Thoracic aorta (tissue), 2 donors: ENCODE data around the gene PDGFD. TPM values are rescaled to one million over a fixed set of nuclear protein-coding genes. Genes with fewer than 3 reads are reported as not detected.

Experiments used
- ATAC-seq: fragments of 150-250 bp; one replicate; pipeline ENCODE4 v1.8.0; 2017; ENCODE audit warnings: low read depth; ENCODE audit not compliant: insufficient number of reproducible peaks, low FRiP score
- DNase-seq: peaks from one replicate; pipeline ENCODE4 v3.0.0-alpha.2; 2020; ENCODE audit warnings: low spot score
- H3K27ac ChIP-seq, 2 donors: fragments of 200-600 bp; sonication (generic); 1 replicate in 1 of 2; 2 replicates in 1 of 2; pipeline ENCODE4 v1.5.1; 2016; ENCODE audit warnings: mild to moderate bottlenecking in 2 of 2, moderate library complexity in 2 of 2
- H3K27me3 ChIP-seq: fragments of 200-600 bp; sonication (generic); replicated peaks from 2 replicates; pipeline ENCODE4 v1.6.0; 2016; ENCODE audit warnings: mild to moderate bottlenecking; ENCODE audit not compliant: insufficient read depth
- H3K36me3 ChIP-seq: fragments of 200-600 bp; sonication (generic); one replicate; pipeline ENCODE4 v1.5.1; 2016
- H3K4me1 ChIP-seq, 2 donors: fragments of 200-600 bp; sonication (generic); 1 replicate in 1 of 2; 2 replicates in 1 of 2; pipeline versions ENCODE4 v1.5.1 to v1.6.0; 2016; ENCODE audit warnings: low read depth in 2 of 2, mild to moderate bottlenecking in 1 of 2; ENCODE audit not compliant: control insufficient read depth in 1 of 2
- H3K4me3 ChIP-seq: fragments of 200-600 bp; sonication (generic); 2 replicates; pipeline ENCODE4 v1.5.1; 2016; ENCODE audit warnings: mild to moderate bottlenecking
- H3K9me3 ChIP-seq: fragments of 200-600 bp; sonication (generic); 2 replicates; pipeline ENCODE4 v1.5.1; 2016
- total RNA-seq, 2 donors: library from RNA; depleted of rRNA; stranded (reverse); fragments of >200 nt; gene quantifications; one replicate each; pipeline versions ENCODE4 v1.1.0 to v1.2.3, GENCODE V29; 2016
- TF ChIP-seq, protein P1 (sequence below): fragments of 200-600 bp; sonication (generic); IDR thresholded peaks from one replicate; pipeline ENCODE4 v1.5.1; 2019; ENCODE audit warnings: antibody characterized with exemption

Gene PDGFD
- total RNA-seq, 2 donors from 2014 or later, result 135 to 152 TPM

DNA sequence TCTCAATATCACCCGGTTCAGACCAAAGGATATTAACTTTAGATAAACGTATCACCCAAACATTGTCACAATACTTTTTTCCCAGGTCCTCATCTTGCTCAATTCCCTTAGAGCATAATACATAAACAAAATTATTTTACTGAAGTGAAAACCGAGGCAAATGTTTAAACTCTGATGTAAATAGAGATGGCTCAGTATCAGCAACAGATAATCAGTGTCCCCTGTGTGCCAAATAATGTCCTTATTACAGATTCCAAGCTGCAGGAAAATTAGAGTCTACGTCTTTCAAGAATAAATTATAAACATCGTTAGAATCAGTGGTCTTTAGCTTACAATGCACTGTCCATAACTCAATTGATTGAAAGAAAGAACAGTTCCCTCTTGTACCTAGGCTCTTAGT lies 77.3 kb downstream of the PDGFD start:
- Histone ChIP-seq H3K4me3 (no peak overlapping the region), H3K27ac (no peak overlapping the region), H3K9me3 (no peaks in the 10 kb centered on the region), H3K4me1 (peaks cover 8 to 11% of the 10 kb centered on the region in 2 donors), H3K36me3 (no peaks in the 10 kb centered on the region), H3K27me3 (no peaks in the 10 kb centered on the region)
- no peak for ATAC-seq
- TF ChIP-seq, protein P1, sequence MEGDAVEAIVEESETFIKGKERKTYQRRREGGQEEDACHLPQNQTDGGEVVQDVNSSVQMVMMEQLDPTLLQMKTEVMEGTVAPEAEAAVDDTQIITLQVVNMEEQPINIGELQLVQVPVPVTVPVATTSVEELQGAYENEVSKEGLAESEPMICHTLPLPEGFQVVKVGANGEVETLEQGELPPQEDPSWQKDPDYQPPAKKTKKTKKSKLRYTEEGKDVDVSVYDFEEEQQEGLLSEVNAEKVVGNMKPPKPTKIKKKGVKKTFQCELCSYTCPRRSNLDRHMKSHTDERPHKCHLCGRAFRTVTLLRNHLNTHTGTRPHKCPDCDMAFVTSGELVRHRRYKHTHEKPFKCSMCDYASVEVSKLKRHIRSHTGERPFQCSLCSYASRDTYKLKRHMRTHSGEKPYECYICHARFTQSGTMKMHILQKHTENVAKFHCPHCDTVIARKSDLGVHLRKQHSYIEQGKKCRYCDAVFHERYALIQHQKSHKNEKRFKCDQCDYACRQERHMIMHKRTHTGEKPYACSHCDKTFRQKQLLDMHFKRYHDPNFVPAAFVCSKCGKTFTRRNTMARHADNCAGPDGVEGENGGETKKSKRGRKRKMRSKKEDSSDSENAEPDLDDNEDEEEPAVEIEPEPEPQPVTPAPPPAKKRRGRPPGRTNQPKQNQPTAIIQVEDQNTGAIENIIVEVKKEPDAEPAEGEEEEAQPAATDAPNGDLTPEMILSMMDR, result no peak
- DNase-seq, result no peak

DNA sequence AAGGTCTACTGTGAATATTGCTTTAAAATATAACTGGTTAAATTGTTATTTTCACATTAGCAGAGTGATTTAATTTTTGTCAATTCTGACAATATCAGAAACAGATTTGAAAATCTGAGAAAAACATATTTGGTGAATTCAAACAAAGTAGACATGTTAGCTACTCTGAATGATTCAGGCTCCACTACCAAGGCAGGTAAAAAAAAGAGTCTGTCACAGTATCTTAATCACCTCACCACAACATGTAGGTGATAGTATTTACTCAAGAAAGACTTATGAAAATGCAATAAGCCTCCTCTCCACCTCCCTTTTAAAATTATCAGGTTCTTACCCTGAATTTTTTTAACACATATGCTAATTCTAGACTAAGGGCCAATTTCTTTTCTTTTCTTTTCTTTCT lies 85.0 kb downstream of the PDGFD start:
- H3K27ac ChIP-seq, result no peak overlapping the region
- ATAC-seq, result no peak
- H3K9me3 ChIP-seq, result no peaks in the 10 kb centered on the region
- H3K27me3 ChIP-seq, result no peaks in the 10 kb centered on the region
- no peak overlapping the region for H3K4me3 ChIP-seq
- no peak for DNase-seq
- peaks cover 0 to 6% of the 10 kb centered on the region in 2 donors for H3K4me1 ChIP-seq
- TF ChIP-seq, protein P1, result no peak
- H3K36me3 ChIP-seq, result no peaks in the 10 kb centered on the region

DNA sequence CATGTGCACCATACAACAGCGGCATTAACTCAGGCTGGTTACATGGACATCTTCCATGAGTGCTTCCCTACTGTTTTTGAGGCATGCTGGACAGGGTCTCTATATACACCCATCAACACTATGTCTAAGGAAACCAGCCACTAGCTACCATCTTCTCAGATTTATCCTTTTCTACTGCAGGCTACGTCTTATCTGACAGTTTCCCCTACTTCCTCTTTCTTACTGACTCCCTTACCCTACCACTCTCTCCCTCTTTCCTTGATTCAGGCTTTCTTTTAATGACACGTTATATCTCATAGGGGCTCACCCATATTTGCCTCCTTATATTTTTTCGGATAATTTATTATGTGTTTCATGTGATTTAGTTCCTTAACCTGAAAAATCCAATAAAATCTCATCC lies 85.7 kb downstream of the PDGFD start:
- Histone ChIP-seq H3K4me3 (no peak overlapping the region), H3K36me3 (no peaks in the 10 kb centered on the region), H3K27me3 (no peaks in the 10 kb centered on the region), H3K4me1 (peaks cover 0 to 10% of the 10 kb centered on the region in 2 donors), H3K9me3 (no peaks in the 10 kb centered on the region), H3K27ac (no peak overlapping the region)
- ATAC-seq (no peak), DNase-seq (no peak)
- TF ChIP-seq, protein P1, result no peak

DNA sequence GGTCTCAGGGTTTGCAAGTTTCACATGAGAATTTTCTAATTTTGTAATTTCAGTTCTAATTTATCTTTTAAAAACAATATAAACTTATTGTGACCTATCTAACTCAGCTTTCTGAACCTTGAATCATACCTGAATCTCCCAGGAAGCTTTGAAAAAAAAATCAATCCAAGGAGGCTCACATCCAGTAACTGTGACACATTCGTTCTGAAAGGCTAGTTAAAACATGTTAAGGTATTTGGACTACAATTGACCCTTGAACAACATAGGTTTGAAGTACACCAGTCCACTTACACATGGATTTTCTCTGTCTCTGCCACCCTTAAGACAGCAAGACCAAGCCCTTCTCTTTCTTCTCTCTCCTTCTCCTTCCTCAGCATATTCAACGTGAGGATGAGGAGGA lies 87.5 kb downstream of the PDGFD start:
- no peak for ATAC-seq
- Histone ChIP-seq H3K9me3 (no peaks in the 10 kb centered on the region), H3K27me3 (no peaks in the 10 kb centered on the region)

DNA sequence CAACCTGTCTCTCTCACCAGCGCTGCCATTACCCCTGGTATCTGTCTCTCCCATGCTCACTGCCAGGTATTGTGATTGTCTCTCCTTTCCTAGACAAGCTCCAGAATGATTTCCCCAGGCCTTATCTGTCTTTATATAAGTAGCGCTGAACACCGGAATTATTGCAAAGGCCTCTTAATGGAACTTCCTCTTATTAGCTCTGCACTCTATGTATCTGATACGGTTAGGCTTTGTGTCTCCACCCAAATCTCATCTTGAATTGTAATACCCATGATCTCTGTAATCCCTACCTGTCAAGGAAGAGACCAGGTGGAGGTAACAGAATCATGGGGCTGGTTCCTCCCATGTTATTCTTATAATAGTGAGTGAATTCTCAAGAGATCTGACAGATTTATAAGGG lies 88.2 kb downstream of the PDGFD start:
- no peaks in the 10 kb centered on the region for H3K27me3 ChIP-seq
- no peaks in the 10 kb centered on the region for H3K9me3 ChIP-seq
- H3K4me1 ChIP-seq, result peaks cover 0 to 10% of the 10 kb centered on the region in 2 donors
- H3K36me3 ChIP-seq, result no peaks in the 10 kb centered on the region
- DNase-seq (no peak), ATAC-seq (no peak)
- TF ChIP-seq, protein P1, result no peak
- H3K4me3 ChIP-seq, result no peak overlapping the region
- H3K27ac ChIP-seq, result no peak overlapping the region

More for the DNA sequence above, 87.5 kb downstream of the PDGFD start:
- DNase-seq, result no peak
- Histone ChIP-seq H3K4me1 (peaks cover 0 to 10% of the 10 kb centered on the region in 2 donors), H3K27ac (no peak overlapping the region), H3K4me3 (no peak overlapping the region), H3K36me3 (no peaks in the 10 kb centered on the region)
- TF ChIP-seq, protein P1, result no peak
